NCI-H446 (cell line): Measurements from ENCODE around the gene DERA.

ENCODE experiments used
- DNase-seq, 2 experiments: peaks; one replicate each; lab custom pipeline; 2025; lab: John Stamatoyannopoulos, UW

DERA gene

GRCh38 chr12:16075887-16076286 is 164.8 kb downstream of the DERA start:
- no peak for DNase-seq

GRCh38 chr12:16076557-16076956 is 165.4 kb downstream of the DERA start:
- DNase-seq: peak in 1 of 2 experiments; percentile 63

- DNase-seq: no peak
These were observed 165.9 kb downstream of the DERA start for GRCh38 chr12:16076970-16077522.

- no peak for DNase-seq
These were observed 175.3 kb downstream of the DERA start for GRCh38 chr12:16086462-16086861.

- no peak for DNase-seq
These were observed 175.8 kb downstream of the DERA start for GRCh38 chr12:16086942-16087341.
